WERI-Rb-1 (cell line): ENCODE data around the gene PLEK.

ENCODE experiments used
- DNase-seq: peaks from one replicate; pipeline ENCODE4 v3.0.0-alpha.2; 2020
- H3K27ac ChIP-seq: fragments of 250-450 bp; sonication (Bioruptor Pico); 2 replicates; pipeline ENCODE4 v1.5.1; 2020; ENCODE audit warnings: mild to moderate bottlenecking, moderate library complexity
- H3K27me3 ChIP-seq: fragments of 250-450 bp; sonication (Bioruptor Pico); 2 replicates; pipeline ENCODE4 v1.5.1; 2021; ENCODE audit warnings: mild to moderate bottlenecking, low read depth, moderate library complexity; ENCODE audit not compliant: insufficient read depth, severe bottlenecking
- H3K36me3 ChIP-seq: fragments of 250-450 bp; sonication (Bioruptor Pico); 2 replicates; pipeline ENCODE4 v1.5.1; 2020; ENCODE audit warnings: mild to moderate bottlenecking, moderate library complexity
- H3K4me3 ChIP-seq: 2 replicates; pipeline ENCODE4 v1.5.1; 2011; ENCODE audit warnings: low read depth, mild to moderate bottlenecking, control low read depth, low read length
- H3K9me3 ChIP-seq: fragments of 250-450 bp; sonication (Bioruptor Pico); 2 replicates; pipeline ENCODE4 v1.5.1; 2021; ENCODE audit warnings: mild to moderate bottlenecking, moderate library complexity; ENCODE audit not compliant: severe bottlenecking
- TF ChIP-seq, protein P1 (sequence below): IDR thresholded peaks from 2 replicates; pipeline ENCODE4 v1.5.1; 2011; ENCODE audit warnings: low read depth, mild to moderate bottlenecking, control low read depth, inconsistent platforms, low read length

Gene PLEK

GRCh38 chr2:68403199-68403644 lies 38.1 kb downstream of the PLEK start:
- Histone ChIP-seq H3K36me3 (no peaks in the 10 kb centered on the region), H3K27ac (no peak overlapping the region), H3K4me3 (no peak overlapping the region), H3K27me3 (peaks cover 2% of the 10 kb centered on the region), H3K9me3 (peaks cover 6% of the 10 kb centered on the region)
- DNase-seq = no peak
- TF ChIP-seq, protein P1, sequence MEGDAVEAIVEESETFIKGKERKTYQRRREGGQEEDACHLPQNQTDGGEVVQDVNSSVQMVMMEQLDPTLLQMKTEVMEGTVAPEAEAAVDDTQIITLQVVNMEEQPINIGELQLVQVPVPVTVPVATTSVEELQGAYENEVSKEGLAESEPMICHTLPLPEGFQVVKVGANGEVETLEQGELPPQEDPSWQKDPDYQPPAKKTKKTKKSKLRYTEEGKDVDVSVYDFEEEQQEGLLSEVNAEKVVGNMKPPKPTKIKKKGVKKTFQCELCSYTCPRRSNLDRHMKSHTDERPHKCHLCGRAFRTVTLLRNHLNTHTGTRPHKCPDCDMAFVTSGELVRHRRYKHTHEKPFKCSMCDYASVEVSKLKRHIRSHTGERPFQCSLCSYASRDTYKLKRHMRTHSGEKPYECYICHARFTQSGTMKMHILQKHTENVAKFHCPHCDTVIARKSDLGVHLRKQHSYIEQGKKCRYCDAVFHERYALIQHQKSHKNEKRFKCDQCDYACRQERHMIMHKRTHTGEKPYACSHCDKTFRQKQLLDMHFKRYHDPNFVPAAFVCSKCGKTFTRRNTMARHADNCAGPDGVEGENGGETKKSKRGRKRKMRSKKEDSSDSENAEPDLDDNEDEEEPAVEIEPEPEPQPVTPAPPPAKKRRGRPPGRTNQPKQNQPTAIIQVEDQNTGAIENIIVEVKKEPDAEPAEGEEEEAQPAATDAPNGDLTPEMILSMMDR = no peak

- Histone ChIP-seq H3K27me3 (peaks cover 2% of the 10 kb centered on the region), H3K4me3 (no peak overlapping the region), H3K9me3 (peaks cover 6% of the 10 kb centered on the region), H3K36me3 (no peaks in the 10 kb centered on the region), H3K27ac (no peak overlapping the region)
- TF ChIP-seq, protein P1 = no peak
- DNase-seq = no peak
Measured at GRCh38 chr2:68404164-68404563, 39.1 kb downstream of the PLEK start.

- DNase-seq = no peak
- no peaks in the 10 kb centered on the region for H3K36me3 ChIP-seq
- H3K27me3 ChIP-seq = no peaks in the 10 kb centered on the region
- TF ChIP-seq, protein P1 = no peak
- no peak overlapping the region for H3K4me3 ChIP-seq
- no peak overlapping the region for H3K27ac ChIP-seq
- H3K9me3 ChIP-seq = no peaks in the 10 kb centered on the region
Measured at GRCh38 chr2:68404893-68405799, 40.1 kb downstream of the PLEK start.

DNA sequence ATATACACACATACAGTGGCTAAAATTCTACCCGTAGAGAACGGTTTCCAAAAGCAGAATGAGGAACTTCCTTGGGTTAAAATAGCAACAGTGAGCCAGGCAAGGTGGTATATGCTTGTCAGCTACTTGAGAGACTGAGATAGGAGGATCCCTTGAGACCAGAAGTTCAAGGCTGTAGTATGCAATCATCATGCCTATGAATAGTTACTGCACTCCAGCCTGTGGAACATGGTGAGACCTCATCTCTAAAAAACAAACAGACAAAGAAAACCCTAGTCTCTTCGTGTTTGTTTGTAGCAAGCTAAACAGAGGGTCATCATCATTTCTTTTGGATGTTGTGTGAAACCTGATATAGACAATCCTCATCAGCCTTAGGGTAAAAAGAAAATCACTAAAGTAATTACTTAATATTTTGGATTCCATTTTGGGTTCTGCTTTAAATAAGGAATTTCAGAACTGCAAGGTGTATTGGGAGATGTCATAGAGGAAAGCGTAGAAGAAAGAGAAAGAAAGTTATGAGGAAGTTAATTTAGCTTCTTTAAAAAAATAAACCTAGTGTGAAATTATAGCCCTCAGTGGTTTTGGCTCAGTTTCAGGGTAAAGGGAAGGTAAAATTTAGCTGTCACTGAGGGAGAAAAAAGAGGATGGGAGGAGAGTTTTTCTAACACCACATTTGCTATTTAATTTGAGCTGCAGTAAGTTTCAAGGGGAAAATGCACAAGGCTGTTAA lies 46.5 kb downstream of the PLEK start:
- no peaks in the 10 kb centered on the region for H3K36me3 ChIP-seq
- H3K4me3 ChIP-seq = no peak overlapping the region
- H3K9me3 ChIP-seq = peaks cover 2% of the 10 kb centered on the region
- no peak overlapping the region for H3K27ac ChIP-seq
- TF ChIP-seq, protein P1 = no peak
- peaks cover 3% of the 10 kb centered on the region for H3K27me3 ChIP-seq
- DNase-seq = no peak

GRCh38 chr2:68412127-68412819 lies 47.2 kb downstream of the PLEK start:
- Histone ChIP-seq H3K27ac (no peak overlapping the region), H3K4me3 (no peak overlapping the region), H3K27me3 (peaks cover 4% of the 10 kb centered on the region), H3K36me3 (no peaks in the 10 kb centered on the region), H3K9me3 (peaks cover 2% of the 10 kb centered on the region)
- DNase-seq = no peak
- TF ChIP-seq, protein P1 = no peak
